GM18498 (cell line): ENCODE data around the gene PCDHGA4.
"Not testable (repeated sequence)": the region's sequence is repeated elsewhere in the genome, so short reads cannot be mapped to it uniquely, and the experiment has no call there.

Experiments
- ATAC-seq: cut with Tn5 transposase; IDR thresholded peaks from one replicate; pipeline ENCODE4 v1.9.1; 2021; ENCODE audit warnings: mild to moderate bottlenecking, moderate library complexity; ENCODE audit not compliant: unreplicated experiment

PCDHGA4 gene

GRCh38 chr5:141354900-141355469 lies at the start of gene PCDHGA4:
PCDHGA4 (plus strand) TSS chr5:141355021; CDS start chr5:141355108, 87 bp downstream.
- ATAC-seq, result no peak

GRCh38 chr5:141306630-141307029 lies 48.2 kb upstream of the PCDHGA4 start:
- ATAC-seq, result no peak

- no peak for ATAC-seq
Observed at GRCh38 chr5:141313711-141314110, 41.1 kb upstream of the PCDHGA4 start.

GRCh38 chr5:141316963-141317362 lies 37.9 kb upstream of the PCDHGA4 start:
- not testable (repeated sequence) for ATAC-seq

GRCh38 chr5:141319202-141319601 lies 35.6 kb upstream of the PCDHGA4 start:
- ATAC-seq, result no peak

GRCh38 chr5:141319699-141320098 lies 35.1 kb upstream of the PCDHGA4 start:
- ATAC-seq, result no peak

- peak; percentile 98 for ATAC-seq
Observed at GRCh38 chr5:141320225-141321169, 34.3 kb upstream of the PCDHGA4 start, which contains the start of gene TAF7. TAF7 (minus strand) TSS chr5:141320784; CDS start chr5:141320044, 740 bp downstream.

GRCh38 chr5:141322261-141322660 lies 32.6 kb upstream of the PCDHGA4 start:
- ATAC-seq, result no peak

GRCh38 chr5:141326088-141326854 lies 28.6 kb upstream of the PCDHGA4 start:
- ATAC-seq, result peak; percentile 84

GRCh38 chr5:141328231-141328630 lies 26.6 kb upstream of the PCDHGA4 start:
- no peak for ATAC-seq

GRCh38 chr5:141330299-141331080 lies 24.3 kb upstream of the PCDHGA4 start, which contains the start of gene PCDHGA1:
PCDHGA1 (plus strand) TSS chr5:141330514.
- peak; percentile 61 for ATAC-seq

- ATAC-seq, result not testable (repeated sequence)
Observed at GRCh38 chr5:141332571-141332970, 22.2 kb upstream of the PCDHGA4 start.

- no peak for ATAC-seq
Observed at GRCh38 chr5:141338538-141339306, 16.1 kb upstream of the PCDHGA4 start, which contains the start of gene PCDHGA2. PCDHGA2 (plus strand) TSS chr5:141338760.

- ATAC-seq, result not testable (repeated sequence)
Observed at GRCh38 chr5:141340781-141341354, 14.0 kb upstream of the PCDHGA4 start.

- no peak for ATAC-seq
Observed at GRCh38 chr5:141342773-141343172, 12.0 kb upstream of the PCDHGA4 start.

GRCh38 chr5:141343242-141343952 lies 11.4 kb upstream of the PCDHGA4 start, which contains the start of gene PCDHGA3:
PCDHGA3 (plus strand) TSS chr5:141343829; CDS start chr5:141344034, 205 bp downstream.
- ATAC-seq, result no peak

- ATAC-seq, result no peak
Observed at GRCh38 chr5:141343953-141344463, 10.8 kb upstream of the PCDHGA4 start.

GRCh38 chr5:141345327-141345726 lies 9.5 kb upstream of the PCDHGA4 start:
- ATAC-seq, result no peak
